ENCODE measurements around the gene ARL15.

DNA sequence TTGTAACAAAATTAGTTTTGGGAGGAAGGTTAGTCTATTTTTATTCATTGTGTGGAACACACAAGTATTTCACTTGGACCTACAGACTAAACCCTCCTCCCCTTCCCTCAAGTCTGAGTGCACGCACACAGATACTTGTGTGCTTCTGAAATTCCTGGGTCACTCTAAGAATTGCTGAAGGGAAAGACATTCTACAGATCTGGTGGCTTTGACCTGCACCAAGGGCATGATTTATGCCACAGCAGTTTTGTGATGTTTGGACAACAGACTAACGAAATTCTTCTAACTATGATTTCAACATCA, 150.5 kb downstream of the ARL15 start:
- no peak for TF ChIP-seq CTCF (IDR thresholded peaks at IDR 0.05)
- TF ChIP-seq POLR2A (IDR thresholded peaks at IDR 0.05) = no peak

All from esophagus squamous epithelium (tissue), 4 donors.